SU-DHL-6 (cell line): ENCODE measurements around the gene GNE.

Experiments
- H2AFZ ChIP-seq: fragments of 200-600 bp; sonication (generic); 2 replicates; pipeline ENCODE4 v1.6.1; 2014; ENCODE audit warnings: low read depth, mild to moderate bottlenecking, moderate library complexity, mixed read lengths, antibody characterized with exemption, low read length; ENCODE audit not compliant: severe bottlenecking
- H3F3A ChIP-seq: fragments of 200-600 bp; shearing (Covaris generic); 2 replicates; pipeline ENCODE4 v1.6.0; 2016; ENCODE audit warnings: antibody characterized with exemption, mild to moderate bottlenecking; ENCODE audit not compliant: insufficient read depth
- H3K27ac ChIP-seq: fragments of 200-600 bp; sonication (generic); 2 replicates; pipeline ENCODE4 v1.5.1; 2016; ENCODE audit warnings: low read depth, mild to moderate bottlenecking, low read length, moderate library complexity, mixed read lengths
- H3K27me3 ChIP-seq: fragments of 200-600 bp; sonication (generic), shearing (Covaris generic); 2 replicates; pipeline ENCODE4 v1.6.0; 2014; ENCODE audit warnings: mild to moderate bottlenecking, low read length
- H3K36me3 ChIP-seq: fragments of 200-600 bp; sonication (generic); 2 replicates; pipeline ENCODE4 v1.6.1; 2014; ENCODE audit warnings: mild to moderate bottlenecking, low read length, mixed read lengths
- H3K4me2 ChIP-seq: fragments of 300-600, 200-600 bp; shearing (Covaris generic), sonication (generic); 2 replicates; pipeline ENCODE4 v1.6.0; 2014; ENCODE audit warnings: low read length, low read depth, mild to moderate bottlenecking; ENCODE audit not compliant: poor library complexity, severe bottlenecking
- H3K4me3 ChIP-seq: fragments of 200-600 bp; sonication (generic); 2 replicates; pipeline ENCODE4 v1.5.1; 2014; ENCODE audit warnings: antibody characterized with exemption, low read length, mild to moderate bottlenecking, mixed read lengths; ENCODE audit not compliant: insufficient read depth, poor library complexity, severe bottlenecking
- H3K79me2 ChIP-seq: fragments of 200-600 bp; sonication (generic); 2 replicates; pipeline ENCODE4 v1.6.1; 2014; ENCODE audit warnings: mild to moderate bottlenecking, low read length, moderate library complexity; ENCODE audit not compliant: insufficient read depth
- H3K9ac ChIP-seq: fragments of 200-600 bp; sonication (generic); 2 replicates; pipeline ENCODE4 v1.7.0; 2014; ENCODE audit warnings: mild to moderate bottlenecking, low read length
- H3K9me2 ChIP-seq: fragments of 200-600 bp; sonication (generic); replicated peaks from 2 replicates; pipeline ENCODE4 v1.6.1; 2014; ENCODE audit warnings: low read length; ENCODE audit not compliant: insufficient read depth
- H3K9me3 ChIP-seq: fragments of 200-600 bp; sonication (generic); 2 replicates; pipeline ENCODE4 v1.6.1; 2014; ENCODE audit warnings: low read length, mixed read lengths; ENCODE audit not compliant: insufficient read depth
- H4K20me1 ChIP-seq: fragments of 200-600 bp; sonication (generic); 2 replicates; pipeline ENCODE4 v1.6.1; 2014; ENCODE audit warnings: low read depth, mild to moderate bottlenecking, antibody characterized with exemption, low read length, moderate library complexity, mixed read lengths
- CTCF ChIP-seq: fragments of 200-600 bp; sonication (generic); IDR thresholded peaks from one replicate; pipeline ENCODE4 v1.5.1; 2017; ENCODE audit warnings: antibody characterized with exemption, mild to moderate bottlenecking, low read length, moderate library complexity; ENCODE audit not compliant: insufficient read depth, poor library complexity, severe bottlenecking
- EZH2phosphoT487 ChIP-seq: fragments of 200-600 bp; sonication (generic), shearing (Covaris generic); conservative IDR thresholded peaks from 2 replicates; pipeline ENCODE4 v1.6.1; 2018; ENCODE audit warnings: mild to moderate bottlenecking, antibody characterized with exemption, low read length, moderate library complexity, mixed read lengths

GNE gene

GRCh38 chr9:36293918-36294317 is 35.7 kb upstream of the GNE start:
- H3K9me3 ChIP-seq = no peaks in the 10 kb centered on the region

GRCh38 chr9:36293171-36293570 is 34.9 kb upstream of the GNE start:
- H3K27me3 ChIP-seq = no peaks in the 10 kb centered on the region
- no peaks in the 10 kb centered on the region for H3K79me2 ChIP-seq
- H3K36me3 ChIP-seq = no peaks in the 10 kb centered on the region
- no peak overlapping the region for H2AFZ ChIP-seq
- H3K9me3 ChIP-seq = no peaks in the 10 kb centered on the region
- H3F3A ChIP-seq = no peaks in the 10 kb centered on the region
- no peak overlapping the region for H3K4me2 ChIP-seq
- TF ChIP-seq CTCF (no peak), EZH2phosphoT487 (no peak)
- H3K9ac ChIP-seq = no peak overlapping the region
- H3K27ac ChIP-seq = no peak overlapping the region
- no peak overlapping the region for H3K4me3 ChIP-seq
- H3K9me2 ChIP-seq = no peaks in the 10 kb centered on the region
- H4K20me1 ChIP-seq = no peaks in the 10 kb centered on the region

More at GRCh38 chr9:36293918-36294317, 35.7 kb upstream of the GNE start:
- Histone ChIP-seq H3K27me3 (no peaks in the 10 kb centered on the region), H2AFZ (no peak overlapping the region), H3F3A (no peaks in the 10 kb centered on the region), H3K79me2 (no peaks in the 10 kb centered on the region), H3K9me2 (no peaks in the 10 kb centered on the region), H3K36me3 (no peaks in the 10 kb centered on the region), H3K4me2 (no peak overlapping the region), H3K9ac (no peak overlapping the region), H4K20me1 (no peaks in the 10 kb centered on the region), H3K4me3 (no peak overlapping the region), H3K27ac (no peak overlapping the region)
- no peak for TF ChIP-seq EZH2phosphoT487
- no peak for TF ChIP-seq CTCF

- TF ChIP-seq EZH2phosphoT487 = no peak
- TF ChIP-seq CTCF = no peak
- Histone ChIP-seq H3K4me3 (no peak overlapping the region), H3K9me3 (no peaks in the 10 kb centered on the region), H3F3A (no peaks in the 10 kb centered on the region), H2AFZ (no peak overlapping the region), H3K9me2 (no peaks in the 10 kb centered on the region), H3K4me2 (no peak overlapping the region), H3K9ac (no peak overlapping the region), H3K27ac (no peak overlapping the region), H4K20me1 (no peaks in the 10 kb centered on the region), H3K79me2 (no peaks in the 10 kb centered on the region), H3K27me3 (no peaks in the 10 kb centered on the region), H3K36me3 (no peaks in the 10 kb centered on the region)
These were observed 34.4 kb upstream of the GNE start for GRCh38 chr9:36292641-36293040.
